A204.1 (cell line): Measurements from ENCODE around the gene LMX1B.
"Not testable (repeated sequence)": the region's sequence is repeated elsewhere in the genome, so short reads cannot be mapped to it uniquely, and the experiment has no call there.

Experiments used
- FAIRE-seq: peaks from 2 replicates; lab custom pipeline; 2012; peaks lifted over from hg19 to GRCh38; lab: Jason Lieb, UNC

Gene LMX1B

GRCh38 chr9:126613651-126614050, at the start of gene LMX1B:
Gene LMX1B, plus strand, starts transcription at chr9:126613928. Its CDS starts 522 bp downstream, at chr9:126614450.
- no peak for FAIRE-seq

GRCh38 chr9:126564128-126564527, 49.6 kb upstream of the LMX1B start:
- no peak for FAIRE-seq

- no peak for FAIRE-seq
Measured at GRCh38 chr9:126564716-126565115, 49.0 kb upstream of the LMX1B start.

GRCh38 chr9:126565336-126566128, 48.2 kb upstream of the LMX1B start:
- no peak for FAIRE-seq

GRCh38 chr9:126569036-126569435, 44.7 kb upstream of the LMX1B start:
- FAIRE-seq: no peak

GRCh38 chr9:126578029-126578428, 35.7 kb upstream of the LMX1B start:
- no peak for FAIRE-seq

- FAIRE-seq: not testable (repeated sequence)
Measured at GRCh38 chr9:126580319-126580718, 33.4 kb upstream of the LMX1B start.

GRCh38 chr9:126581893-126582292, 31.8 kb upstream of the LMX1B start:
- no peak for FAIRE-seq

- FAIRE-seq: no peak
Measured at GRCh38 chr9:126582427-126582826, 31.3 kb upstream of the LMX1B start.

- FAIRE-seq: no peak
Measured at GRCh38 chr9:126583144-126583760, 30.5 kb upstream of the LMX1B start.

GRCh38 chr9:126584611-126585010, 29.1 kb upstream of the LMX1B start:
- no peak for FAIRE-seq

- no peak for FAIRE-seq
Measured at GRCh38 chr9:126586236-126586635, 27.5 kb upstream of the LMX1B start.

GRCh38 chr9:126587187-126588185, 26.2 kb upstream of the LMX1B start:
- FAIRE-seq: no peak

- no peak for FAIRE-seq
Measured at GRCh38 chr9:126588491-126589168, 25.1 kb upstream of the LMX1B start.

- FAIRE-seq: no peak
Measured at GRCh38 chr9:126589349-126589748, 24.4 kb upstream of the LMX1B start.

GRCh38 chr9:126591083-126591482, 22.6 kb upstream of the LMX1B start:
- no peak for FAIRE-seq

- no peak for FAIRE-seq
Measured at GRCh38 chr9:126591922-126592321, 21.8 kb upstream of the LMX1B start.

- FAIRE-seq: no peak
Measured at GRCh38 chr9:126592461-126592860, 21.3 kb upstream of the LMX1B start.

GRCh38 chr9:126595982-126596381, 17.7 kb upstream of the LMX1B start:
- no peak for FAIRE-seq

- no peak for FAIRE-seq
Measured at GRCh38 chr9:126599047-126599650, 14.6 kb upstream of the LMX1B start.
